Stimulated activated CD8-positive, alpha-beta memory T cell treated with anti-CD3 and anti-CD28 coated beads, Interleukin-4, amount 100 ng/mL, for 4 hours (primary cell): ENCODE results near the gene TNFRSF18.
"Not testable (repeated sequence)": the region's sequence is repeated elsewhere in the genome, so short reads cannot be mapped to it uniquely, and the experiment has no call there.

Source experiments
- DNase-seq, 2 donors: peaks; one replicate each; pipeline ENCODE4 v3.0.0-alpha.2; 2020; ENCODE audit warnings: low read depth in 2 of 2, low spot score in 1 of 2

TNFRSF18 gene

DNA sequence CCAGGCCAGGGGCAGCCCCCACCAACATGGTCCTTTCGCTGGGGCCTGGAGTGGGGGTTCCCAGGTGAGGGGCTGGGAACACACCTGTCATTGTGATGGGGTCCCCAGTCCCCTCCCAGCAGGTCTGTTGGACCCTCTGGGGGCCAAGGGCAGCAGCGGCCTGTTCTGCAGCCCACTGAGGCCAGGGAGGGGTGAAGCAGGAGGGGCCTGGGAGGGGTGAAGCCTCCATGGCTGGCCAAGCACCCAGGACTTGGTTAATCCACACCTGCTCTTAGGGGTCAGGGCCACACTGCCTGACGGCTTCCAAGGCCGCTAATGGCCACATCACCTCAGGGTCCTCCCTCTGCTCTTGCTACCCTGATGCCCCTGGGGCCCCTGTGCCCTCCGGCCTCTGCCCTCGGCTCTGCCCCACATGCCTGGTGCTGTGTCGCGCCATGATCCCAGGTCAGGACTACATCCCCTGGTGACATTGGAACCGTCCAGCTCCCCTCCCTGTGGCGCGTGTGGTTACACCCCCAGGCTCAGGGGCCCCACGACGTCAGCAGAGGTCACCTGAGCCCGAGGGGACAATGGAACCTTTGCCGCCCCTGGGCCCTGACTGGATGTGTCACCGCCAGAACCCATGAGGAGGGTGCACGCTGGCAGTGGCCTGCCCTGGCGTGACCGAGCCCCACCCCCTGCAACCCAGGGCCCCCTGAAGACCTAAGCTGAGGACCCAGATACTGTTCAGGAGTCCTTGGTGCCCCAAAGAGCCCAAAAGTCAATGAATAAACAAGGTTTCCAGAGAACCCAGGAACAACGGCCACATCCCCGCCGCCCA, 7.0 kb downstream of the TNFRSF18 start:
- no peak for DNase-seq

- no peak for DNase-seq
Measured at GRCh38 chr1:1198423-1199140, 7.8 kb downstream of the TNFRSF18 start.

- DNase-seq = no peak
Measured at GRCh38 chr1:1197551-1198422, 8.6 kb downstream of the TNFRSF18 start.

GRCh38 chr1:1197188-1197500, 9.2 kb downstream of the TNFRSF18 start:
- no peak for DNase-seq

- DNase-seq = no peak
Measured at GRCh38 chr1:1196431-1197187, 9.8 kb downstream of the TNFRSF18 start.

DNA sequence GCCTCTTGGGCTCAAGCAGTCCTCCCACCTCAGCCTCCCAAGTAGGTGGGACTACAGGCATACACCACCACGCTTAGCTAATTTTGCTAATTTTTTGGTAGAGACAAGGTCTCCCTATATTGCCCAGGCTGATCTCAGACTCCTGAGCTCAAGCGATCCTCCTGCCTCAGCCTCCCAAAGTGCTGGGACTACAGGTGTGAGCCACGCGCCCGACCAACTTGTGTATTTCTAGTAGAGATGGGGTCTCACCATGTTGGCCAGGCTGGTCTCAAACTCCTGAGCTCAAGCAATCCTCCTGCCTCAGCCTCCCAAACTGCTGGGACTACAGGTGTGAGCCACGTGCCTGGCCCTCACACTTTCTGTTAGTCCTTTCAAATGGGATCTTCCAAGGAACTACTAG, 10.7 kb downstream of the TNFRSF18 start:
- not testable (repeated sequence) for DNase-seq

- no peak for DNase-seq
Measured at GRCh38 chr1:1194723-1195122, 11.7 kb downstream of the TNFRSF18 start.

DNA sequence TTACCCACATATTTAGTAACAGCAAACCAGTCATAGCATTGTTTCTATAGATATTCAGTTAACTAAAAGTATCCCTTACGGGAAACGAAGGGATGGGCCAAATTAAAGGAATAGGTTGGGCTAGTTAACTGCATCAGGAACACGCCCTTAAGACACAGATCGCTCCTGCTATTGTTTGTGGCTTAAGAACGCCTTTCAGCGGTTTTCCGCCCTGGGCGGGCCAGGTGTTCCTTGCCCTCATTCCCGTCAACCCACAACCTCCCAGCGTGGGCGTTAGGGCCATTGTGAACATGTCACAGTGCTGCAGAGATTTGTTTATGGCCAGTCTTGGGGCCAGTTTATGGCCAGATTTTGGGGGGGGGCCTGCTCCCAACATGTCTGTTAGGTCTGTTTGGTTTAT, 14.7 kb downstream of the TNFRSF18 start:
- DNase-seq = no peak

GRCh38 chr1:1189111-1189510, 17.3 kb downstream of the TNFRSF18 start:
- DNase-seq = no peak

DNA sequence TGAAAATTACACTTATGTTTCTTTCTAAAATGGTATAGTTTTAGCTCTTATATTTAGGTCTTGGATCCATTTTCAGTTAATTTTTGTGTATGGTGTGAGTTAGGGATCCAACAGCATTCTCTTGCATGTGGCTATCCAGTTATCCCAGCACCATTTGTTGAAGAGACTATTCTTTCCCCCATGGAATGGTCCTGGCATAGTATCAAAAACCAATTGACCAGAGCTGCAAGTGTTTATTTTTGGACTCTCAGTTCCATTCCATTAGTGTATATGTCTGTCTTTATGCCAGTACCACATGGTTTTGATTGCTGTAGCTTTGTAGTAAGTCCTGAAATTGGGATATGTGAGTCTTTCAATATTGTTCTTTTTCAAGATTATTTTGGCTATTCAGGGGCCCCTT, 18.5 kb downstream of the TNFRSF18 start:
- DNase-seq = no peak

DNA sequence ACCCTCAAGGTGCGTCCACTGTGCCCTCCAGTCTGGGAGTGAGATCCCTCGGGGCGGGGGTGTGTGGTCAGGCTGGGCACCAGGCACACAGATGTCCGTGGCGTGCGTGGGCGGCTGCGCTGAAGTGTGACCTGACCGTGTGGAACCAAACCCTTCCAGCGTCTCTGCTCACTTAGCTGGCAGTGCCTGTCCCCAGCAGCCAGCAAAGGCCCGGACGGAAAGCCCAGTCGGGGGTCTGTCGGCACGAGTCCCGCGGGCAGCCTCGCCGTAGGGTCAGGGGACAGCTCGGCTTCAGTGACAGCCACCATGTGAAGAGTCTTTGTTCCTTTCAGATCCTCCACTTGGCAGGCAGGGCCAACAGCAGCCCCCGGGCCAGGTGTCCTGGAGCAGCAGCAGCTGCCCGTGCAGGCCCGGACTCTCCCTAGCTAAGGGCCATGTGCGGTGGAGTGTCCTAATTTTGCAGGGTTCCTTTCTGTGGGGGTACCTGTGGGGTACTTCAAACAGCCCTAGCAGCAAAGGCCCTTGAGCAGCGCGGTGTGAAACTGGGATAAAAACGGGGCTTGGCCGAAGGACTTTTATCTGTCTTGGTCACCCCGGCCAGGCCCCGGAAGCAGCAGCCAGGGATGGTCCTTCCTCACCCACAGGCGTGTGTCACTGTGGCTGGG, 21.2 kb downstream of the TNFRSF18 start:
- DNase-seq = no peak

DNA sequence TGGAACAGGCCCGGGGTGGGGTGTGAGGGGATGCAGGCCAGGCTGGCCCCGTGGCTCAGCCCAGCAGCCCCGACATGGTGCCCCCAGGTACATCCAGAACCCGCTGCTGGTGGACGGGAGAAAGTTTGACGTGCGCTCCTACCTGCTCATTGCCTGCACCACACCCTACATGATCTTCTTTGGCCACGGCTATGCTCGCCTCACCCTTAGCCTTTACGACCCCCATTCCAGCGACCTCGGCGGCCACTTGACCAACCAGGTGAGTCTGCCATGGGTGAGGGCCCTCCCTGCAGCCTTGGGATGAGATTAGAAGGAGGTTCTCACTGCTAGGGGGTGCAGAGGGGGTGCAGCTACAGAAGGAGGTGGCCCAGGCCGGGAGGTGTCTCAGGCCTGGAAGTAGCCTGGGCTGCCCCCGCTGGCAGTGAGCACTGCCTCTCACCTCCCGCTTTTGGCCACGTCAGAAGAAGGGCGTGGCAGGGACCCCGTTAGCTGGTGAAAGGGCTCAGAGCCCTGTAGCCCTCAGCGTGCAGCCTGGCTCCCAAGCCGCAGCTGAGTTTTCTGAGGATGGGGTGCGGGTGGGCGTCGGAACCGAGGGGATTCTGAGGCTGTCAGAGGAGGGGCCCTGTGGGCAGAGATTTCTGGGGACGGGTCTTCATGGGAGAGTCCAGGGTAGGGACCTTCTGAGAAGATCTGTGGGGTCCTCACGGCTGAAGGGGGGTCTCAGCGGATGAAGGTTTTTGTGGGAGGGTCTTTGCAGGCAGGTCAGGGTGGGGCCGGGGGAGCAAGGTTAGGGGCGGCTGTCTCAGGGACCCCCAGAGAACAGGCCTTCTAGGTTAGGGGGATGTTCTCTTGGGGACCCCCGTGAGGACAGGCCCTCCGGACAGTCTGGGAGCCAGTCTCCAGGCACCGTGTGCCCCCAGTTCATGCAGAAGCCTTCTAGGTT, 22.3 kb downstream of the TNFRSF18 start:
- no peak for DNase-seq

DNA sequence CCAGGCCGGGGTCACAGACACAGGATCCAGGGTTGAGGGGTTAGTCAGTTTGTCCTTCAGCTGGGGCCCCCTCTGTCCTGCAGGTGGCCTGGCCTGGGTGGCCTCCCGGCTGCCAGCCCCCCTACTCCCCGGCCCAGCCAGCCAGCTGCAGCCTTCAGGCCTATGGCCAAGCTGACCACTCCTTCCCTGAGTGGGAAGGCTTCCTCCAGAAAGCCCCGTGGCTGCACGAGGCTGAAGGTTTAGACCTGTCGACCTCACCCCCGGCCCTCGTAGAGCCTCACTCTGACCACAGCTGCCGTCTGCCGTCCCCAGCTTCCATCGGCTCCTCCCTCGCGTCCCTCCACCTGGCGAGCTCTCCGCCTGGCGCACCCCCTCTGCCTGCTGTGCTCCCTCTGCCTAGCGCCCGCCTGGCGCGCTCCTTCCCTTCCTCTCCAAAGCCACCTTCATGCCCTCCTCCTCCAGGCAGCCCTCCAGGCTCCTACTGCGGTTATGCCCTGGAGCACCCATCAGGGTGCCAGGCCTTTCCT, 23.1 kb downstream of the TNFRSF18 start:
- no peak for DNase-seq

- DNase-seq = no peak
Measured at GRCh38 chr1:1182491-1183220, 23.7 kb downstream of the TNFRSF18 start.

DNA sequence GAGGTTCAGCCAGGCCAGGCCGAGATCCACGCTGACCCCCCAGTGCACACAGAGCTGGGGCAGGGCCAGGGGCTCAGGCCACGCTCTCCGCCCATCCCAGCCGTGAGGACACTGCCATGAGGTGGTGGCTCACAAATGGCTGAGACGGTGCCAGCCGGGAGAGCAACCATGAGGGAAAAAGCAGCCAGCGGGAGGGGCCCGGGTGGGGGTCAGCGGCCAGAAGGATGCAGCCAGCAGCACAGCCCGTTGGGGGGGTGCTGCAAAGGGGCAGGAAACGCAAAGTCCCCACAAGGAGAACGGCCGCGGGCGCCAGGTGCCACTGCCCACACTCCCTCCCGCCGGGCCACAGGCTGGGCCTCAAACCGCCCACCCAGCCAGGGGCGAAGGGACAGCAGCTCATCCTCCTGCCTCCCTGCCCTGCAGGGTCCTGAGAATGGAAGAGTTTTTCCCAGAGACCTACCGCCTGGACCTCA, 24.4 kb downstream of the TNFRSF18 start:
- DNase-seq = no peak

DNA sequence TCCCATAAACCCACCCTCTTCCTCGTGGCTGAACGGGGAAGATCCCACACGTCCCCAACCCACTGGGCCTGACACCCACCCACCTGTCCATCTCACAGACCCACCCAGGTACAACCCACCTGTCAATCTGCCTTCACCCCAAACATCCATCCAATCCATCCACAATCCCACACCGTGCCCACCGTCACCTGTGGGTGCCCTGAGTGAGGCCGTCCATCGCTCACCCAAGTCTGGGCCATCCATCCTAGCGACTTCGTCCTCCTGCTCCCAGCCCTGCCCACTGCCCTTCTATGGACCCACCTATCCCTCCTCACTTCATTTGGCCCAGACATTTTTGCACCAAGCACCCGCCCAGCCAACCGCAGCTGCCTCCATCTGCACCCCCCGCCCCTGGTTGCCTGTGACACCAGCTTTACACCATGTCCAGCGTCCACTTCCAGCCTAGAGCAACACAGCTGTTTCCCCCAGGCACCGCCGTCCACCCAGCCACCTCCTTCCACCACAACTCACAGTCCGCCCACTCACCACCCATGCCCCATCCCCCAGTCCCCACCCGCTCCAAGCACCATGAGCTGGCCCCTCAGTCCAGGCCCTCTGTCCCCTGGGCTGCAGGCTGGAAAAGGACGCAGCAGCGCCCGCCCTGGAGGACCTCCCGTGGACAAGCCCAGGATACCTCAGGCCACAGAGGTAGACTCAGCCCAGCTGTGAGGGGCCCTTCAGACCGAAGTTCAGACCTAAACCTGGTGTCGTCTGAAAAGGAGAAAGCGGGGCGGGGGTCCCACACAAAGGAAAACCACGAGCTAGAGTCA, 25.1 kb downstream of the TNFRSF18 start:
- no peak for DNase-seq
